22Rv1 (cell line): ENCODE measurements around the gene TSPO2.
A peak's percentile ranks its signal among the peaks of the same experiment; 100 is the strongest.
"Not testable (repeated sequence)": the region's sequence is repeated elsewhere in the genome, so short reads cannot be mapped to it uniquely, and the experiment has no call there.

Source experiments
- H3K27ac ChIP-seq: fragments of 450-650 bp; 2 replicates; pipeline ENCODE4 v1.5.1; 2017
- ZFX ChIP-seq: fragments of 450-650 bp; IDR thresholded peaks from 2 replicates; pipeline ENCODE4 v1.6.1; 2017; ENCODE audit warnings: antibody characterized with exemption, borderline replicate concordance
- TF ChIP-seq, protein P1 (sequence below): fragments of 450-650 bp; IDR thresholded peaks from 2 replicates; pipeline ENCODE4 v1.5.1; 2017; ENCODE audit warnings: mild to moderate bottlenecking

Gene TSPO2

DNA sequence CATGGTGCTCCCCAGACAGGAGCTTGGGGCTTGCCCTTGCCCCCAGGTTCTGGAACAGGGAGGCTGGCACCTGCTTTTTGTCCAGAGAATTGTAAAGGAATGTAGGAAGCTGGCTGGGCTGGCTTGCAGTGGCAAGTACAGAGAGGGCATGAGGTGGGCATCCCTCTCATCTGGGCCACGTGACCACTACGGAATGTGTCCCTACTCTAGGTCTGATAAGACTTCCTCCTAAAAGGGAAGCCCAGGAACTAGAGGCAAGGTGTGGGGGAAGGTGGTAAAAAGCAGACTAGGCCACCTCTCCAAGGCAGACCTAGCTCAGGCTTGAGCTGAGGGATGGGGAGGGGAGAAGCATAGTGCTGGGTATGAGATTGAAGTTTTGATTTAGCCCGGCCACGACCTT is 42.0 kb upstream of the TSPO2 start:
- TF ChIP-seq ZFX: no peak
- TF ChIP-seq, protein P1, sequence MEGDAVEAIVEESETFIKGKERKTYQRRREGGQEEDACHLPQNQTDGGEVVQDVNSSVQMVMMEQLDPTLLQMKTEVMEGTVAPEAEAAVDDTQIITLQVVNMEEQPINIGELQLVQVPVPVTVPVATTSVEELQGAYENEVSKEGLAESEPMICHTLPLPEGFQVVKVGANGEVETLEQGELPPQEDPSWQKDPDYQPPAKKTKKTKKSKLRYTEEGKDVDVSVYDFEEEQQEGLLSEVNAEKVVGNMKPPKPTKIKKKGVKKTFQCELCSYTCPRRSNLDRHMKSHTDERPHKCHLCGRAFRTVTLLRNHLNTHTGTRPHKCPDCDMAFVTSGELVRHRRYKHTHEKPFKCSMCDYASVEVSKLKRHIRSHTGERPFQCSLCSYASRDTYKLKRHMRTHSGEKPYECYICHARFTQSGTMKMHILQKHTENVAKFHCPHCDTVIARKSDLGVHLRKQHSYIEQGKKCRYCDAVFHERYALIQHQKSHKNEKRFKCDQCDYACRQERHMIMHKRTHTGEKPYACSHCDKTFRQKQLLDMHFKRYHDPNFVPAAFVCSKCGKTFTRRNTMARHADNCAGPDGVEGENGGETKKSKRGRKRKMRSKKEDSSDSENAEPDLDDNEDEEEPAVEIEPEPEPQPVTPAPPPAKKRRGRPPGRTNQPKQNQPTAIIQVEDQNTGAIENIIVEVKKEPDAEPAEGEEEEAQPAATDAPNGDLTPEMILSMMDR: no peak
- H3K27ac ChIP-seq: no peak overlapping the region

DNA sequence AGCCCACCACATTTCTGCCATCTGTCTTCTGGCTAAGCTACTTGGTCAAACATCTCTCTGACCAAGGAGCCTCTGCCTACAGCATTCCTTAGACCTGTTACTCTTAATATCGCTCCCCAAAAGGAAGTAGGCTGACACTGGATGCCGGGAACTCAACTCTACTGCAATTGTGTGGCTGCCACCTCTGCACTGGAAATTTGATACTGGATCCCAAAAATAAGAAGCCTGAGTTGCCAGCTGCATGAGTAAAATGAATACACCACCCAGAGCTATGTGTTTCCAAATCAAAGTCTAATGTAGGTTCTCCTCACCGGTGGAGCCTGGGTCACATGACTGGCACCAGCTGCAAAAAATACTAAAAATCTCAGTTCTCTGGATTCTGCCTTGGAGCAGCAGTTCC is 40.1 kb upstream of the TSPO2 start:
- H3K27ac ChIP-seq: no peak overlapping the region

DNA sequence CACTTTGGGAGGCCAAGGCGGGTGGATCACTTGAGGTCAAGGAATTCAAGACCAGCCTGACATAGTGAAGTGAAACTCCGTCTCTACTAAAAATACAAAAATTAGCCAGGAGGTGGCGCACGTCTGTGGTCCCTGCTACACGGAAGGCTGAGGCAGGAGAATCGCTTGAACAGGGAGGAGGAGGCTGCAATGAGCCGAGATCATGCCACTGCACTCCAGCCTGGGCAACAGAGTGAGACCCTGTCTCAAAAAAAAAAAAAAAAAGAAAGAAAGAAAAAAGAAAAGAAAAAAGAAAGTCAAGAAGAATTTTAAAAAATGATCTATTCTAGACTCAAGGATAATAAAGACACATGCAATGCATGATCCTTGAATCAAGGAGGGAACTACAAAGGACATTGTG is 36.0 kb upstream of the TSPO2 start:
- H3K27ac ChIP-seq: not testable (repeated sequence)
- TF ChIP-seq, protein P1: peak; percentile 92

More for the DNA sequence above, 40.1 kb upstream of the TSPO2 start:
- TF ChIP-seq, protein P1: no peak
- no peak for TF ChIP-seq ZFX

DNA sequence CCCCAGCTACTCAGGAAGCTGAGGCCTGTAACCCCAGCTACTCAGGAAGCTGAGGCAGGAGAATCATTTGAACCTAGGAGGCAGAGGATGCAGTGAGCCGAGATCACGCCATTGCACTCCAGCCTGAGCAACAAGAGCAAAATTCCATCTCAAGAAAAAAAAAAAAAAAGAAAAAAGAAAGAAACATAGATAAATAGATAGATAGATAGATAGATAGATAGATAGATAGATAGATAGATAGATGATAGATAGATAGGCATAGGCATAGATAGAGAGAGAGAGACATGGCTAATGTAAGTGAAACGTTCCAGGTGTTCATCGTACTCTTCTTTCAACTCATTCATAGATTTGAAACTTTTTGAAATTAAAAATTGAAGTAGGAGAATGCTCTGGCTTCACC is 35.3 kb upstream of the TSPO2 start:
- H3K27ac ChIP-seq: not testable (repeated sequence)

DNA sequence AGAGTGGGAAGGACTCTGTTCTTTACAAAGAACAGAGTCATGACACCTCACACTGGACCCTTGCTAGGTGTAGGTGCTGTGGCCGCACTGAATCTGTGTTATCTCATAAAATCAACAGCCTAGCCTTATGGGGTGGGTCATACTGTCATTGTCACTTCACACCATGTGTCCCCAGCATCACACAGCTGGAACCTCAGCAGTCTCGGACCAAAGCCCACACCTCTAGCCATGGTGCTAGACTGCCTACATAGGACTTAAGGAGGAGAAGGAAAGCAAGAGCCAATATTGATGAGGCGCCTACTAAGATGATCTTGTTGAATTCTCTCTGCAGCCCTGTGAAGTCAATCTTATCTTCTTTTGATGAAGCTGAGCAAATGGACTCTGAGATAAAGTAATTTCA is 34.3 kb upstream of the TSPO2 start:
- TF ChIP-seq, protein P1: no peak
- no peak for TF ChIP-seq ZFX
- H3K27ac ChIP-seq: no peak overlapping the region

DNA sequence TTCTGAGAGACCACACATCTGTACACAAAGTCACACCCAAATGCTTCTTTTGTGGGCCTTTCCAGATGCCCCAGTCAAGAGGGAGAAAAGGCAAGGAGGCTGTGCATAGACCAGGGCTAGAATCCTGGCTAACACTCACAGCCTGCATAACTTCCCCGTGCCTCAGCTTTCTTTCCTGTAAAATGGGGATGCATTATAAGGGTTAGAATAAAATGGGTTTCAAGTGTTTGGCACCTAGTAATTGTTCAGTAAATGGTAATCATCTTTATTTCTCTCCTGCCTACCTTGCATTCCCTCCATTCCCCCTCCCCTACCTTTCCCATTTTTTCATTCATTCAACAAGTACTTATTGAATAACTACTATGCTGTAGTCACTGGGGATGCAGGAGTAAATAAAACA is 32.6 kb upstream of the TSPO2 start:
- no peak overlapping the region for H3K27ac ChIP-seq
- no peak for TF ChIP-seq ZFX
- TF ChIP-seq, protein P1: no peak

DNA sequence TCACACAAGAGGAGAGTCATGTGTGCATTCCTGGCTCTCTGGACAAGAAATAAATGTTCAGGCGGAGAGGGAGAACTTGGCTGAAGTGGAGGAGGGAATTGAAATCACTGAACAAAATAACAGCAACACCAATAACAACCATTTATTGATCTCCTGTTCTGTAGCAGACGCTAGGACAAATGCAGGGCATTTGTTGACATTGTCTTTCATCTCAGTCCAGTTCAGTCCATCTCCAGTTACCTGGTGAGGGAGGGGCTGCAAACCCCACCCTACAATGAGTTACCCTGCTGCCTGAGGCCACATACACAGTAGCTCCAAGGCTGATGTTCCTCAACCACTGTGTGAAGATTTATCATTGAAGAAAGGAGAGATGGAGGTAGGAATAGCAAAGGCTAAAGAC is 30.6 kb upstream of the TSPO2 start:
- TF ChIP-seq, protein P1: no peak
- TF ChIP-seq ZFX: no peak
- H3K27ac ChIP-seq: no peak overlapping the region

DNA sequence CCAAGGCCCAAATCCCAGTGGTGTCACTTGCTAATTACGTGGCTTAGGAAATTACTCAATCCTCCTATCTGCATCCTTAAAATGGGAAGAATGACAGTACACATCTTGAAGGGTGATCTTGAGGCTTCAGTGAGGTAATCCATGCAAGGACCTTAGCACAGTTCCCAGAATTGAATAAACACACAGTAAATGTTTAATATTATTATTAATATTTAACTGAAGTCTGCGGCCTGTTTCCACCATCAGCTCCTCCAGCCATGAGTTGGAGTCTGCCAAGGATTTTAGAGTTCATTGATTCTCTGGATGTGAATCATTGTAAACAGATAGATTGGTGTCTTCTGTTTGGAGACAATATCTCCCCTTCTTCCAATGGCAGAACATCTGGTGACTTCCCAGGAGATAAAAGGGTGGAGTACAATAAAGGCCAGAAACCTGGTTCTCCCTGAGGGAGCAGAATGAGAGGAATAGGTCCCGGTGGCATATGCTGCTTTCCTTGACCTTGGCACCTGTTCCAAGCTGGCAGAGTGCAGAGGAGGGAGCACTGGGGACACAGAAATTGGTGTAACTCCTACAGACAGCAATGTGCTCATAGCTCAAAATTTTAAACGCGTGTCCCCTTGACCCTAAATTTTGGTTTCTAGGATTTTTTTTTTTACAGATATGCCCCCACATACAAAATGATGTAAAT is 28.7 kb upstream of the TSPO2 start:
- peak overlapping the region; percentile 48 for H3K27ac ChIP-seq
- no peak for TF ChIP-seq ZFX
- TF ChIP-seq, protein P1: no peak
